Panc1 (cell line): ENCODE data around the gene SPECC1. TPM values are rescaled to one million over a fixed set of nuclear protein-coding genes. Genes with fewer than 3 reads are reported as not detected.
"Not testable (repeated sequence)": the region's sequence is repeated elsewhere in the genome, so short reads cannot be mapped to it uniquely, and the experiment has no call there.

Source experiments
- ATAC-seq: fragments of 200-7000 bp; cut with Tn5 transposase; 2 replicates; pipeline ENCODE4 v1.9.1; 2020; ENCODE audit warnings: mild to moderate bottlenecking, moderate library complexity
- Bru-seq: library from RNA; stranded (reverse); fragments of 400-500 nt; gene quantifications from one replicate; lab custom pipeline; 2021; lab: Mats Ljungman, UMichigan
- BruChase-seq, 2 experiments: library from RNA; stranded (reverse); fragments of 400-500 nt; gene quantifications; one replicate each; lab custom pipeline; 2021; lab: Mats Ljungman, UMichigan
- BruUV-seq: library from RNA; stranded (reverse); fragments of 400-500 nt; replicated peaks from 2 replicates; lab custom pipeline; 2021; lab: Mats Ljungman, UMichigan
- CTCF ChIA-PET: fragments of 300-600 bp; sonication (Branson Sonifier 250); formaldehyde crosslinking; loops from one replicate; lab custom pipeline; 2022; ENCODE audit warnings: antibody characterized with exemption; lab: Charles Lee
- POLR2A ChIA-PET: fragments of 300-600 bp; sonication (Branson Sonifier 250); formaldehyde crosslinking; loops from one replicate; lab custom pipeline; 2022; ENCODE audit warnings: antibody characterized with exemption; lab: Charles Lee
- DNase-seq: peaks from one replicate; pipeline ENCODE4 v3.0.0-alpha.2; 2010; ENCODE audit warnings: low read depth, low spot score
- H3K27ac ChIP-seq: 2 replicates; pipeline ENCODE4 v1.5.1; 2011; ENCODE audit warnings: mild to moderate bottlenecking, low read length, inconsistent platforms
- H3K27me3 ChIP-seq: fragments of 200-500 bp; sonication (Bioruptor generic); 2 replicates; pipeline ENCODE4 v1.6.0; 2014; ENCODE audit warnings: low read length, inconsistent platforms; ENCODE audit not compliant: control insufficient read depth, insufficient read depth
- H3K36me3 ChIP-seq: fragments of 200-500 bp; sonication (Bioruptor generic); 2 replicates; pipeline ENCODE4 v1.5.1; 2014; ENCODE audit warnings: inconsistent platforms, mild to moderate bottlenecking, low read length, moderate library complexity; ENCODE audit not compliant: control insufficient read depth, insufficient read depth
- H3K4me1 ChIP-seq: 2 replicates; pipeline ENCODE4 v1.5.1; 2011; ENCODE audit warnings: inconsistent platforms, mild to moderate bottlenecking, low read length, moderate library complexity; ENCODE audit not compliant: control insufficient read depth, insufficient read depth
- H3K4me3 ChIP-seq, 2 experiments: 2 replicates each; pipeline ENCODE4 v1.5.1; 2011 to 2012; ENCODE audit warnings: low read depth in 2 of 2, low read length in 2 of 2, mild to moderate bottlenecking in 2 of 2, inconsistent platforms in 1 of 2, moderate library complexity in 1 of 2
- H3K9me3 ChIP-seq: fragments of 200-500 bp; sonication (Bioruptor generic); 2 replicates; pipeline ENCODE4 v1.5.1; 2014; ENCODE audit warnings: low read depth, mild to moderate bottlenecking, inconsistent platforms, low read length, moderate library complexity; ENCODE audit not compliant: control insufficient read depth, insufficient read depth
- POLR2AphosphoS5 ChIP-seq: IDR thresholded peaks from 2 replicates; pipeline ENCODE4 v1.6.1; 2012; ENCODE audit warnings: mild to moderate bottlenecking, low read depth, low read length, moderate library complexity
- REST ChIP-seq, 2 experiments: IDR thresholded peaks; 2 replicates each; pipeline ENCODE4 v1.6.1; 2011 to 2012; ENCODE audit warnings: low read depth in 2 of 2, control low read depth in 1 of 2, low read length in 1 of 2, mild to moderate bottlenecking in 1 of 2, moderate library complexity in 1 of 2; ENCODE audit not compliant: insufficient read depth in 1 of 2
- SIN3A ChIP-seq: IDR thresholded peaks from 2 replicates; pipeline ENCODE4 v1.6.1; 2012; ENCODE audit warnings: low read depth, mild to moderate bottlenecking, low read length, moderate library complexity, borderline replicate concordance; ENCODE audit not compliant: insufficient read depth
- TCF7L2 ChIP-seq: IDR thresholded peaks from 2 replicates; pipeline ENCODE4 v1.6.1; 2011; ENCODE audit warnings: mild to moderate bottlenecking, low read depth, low read length, inconsistent platforms
- in situ Hi-C: cut with HindIII; loops from 2 replicates; pipeline ENCODE4 v1.10.0; 2016; ENCODE audit warnings: low sequenced_read_pairs, low pct_unique_long_range_greater_than_20kb
- intact Hi-C: fragments of 100-400 bp; cut with micrococcal nuclease; formaldehyde crosslinking; loops from one replicate; pipeline ENCODE4 v1.10.0; 2022; ENCODE audit not compliant: unreplicated experiment
- long read RNA-seq: library from polyadenylated mRNA; unstranded; transcript quantifications from one replicate; pipeline ENCODE4 v2.0.0, GENCODE V29; 2021; ENCODE audit not compliant: unreplicated experiment
- polyA plus RNA-seq: library from polyadenylated mRNA; unstranded; fragments of >200 nt; gene quantifications from one replicate; pipeline ENCODE4 v1.2.1, GENCODE V29; 2012; ENCODE audit warnings: missing spikeins; ENCODE audit not compliant: insufficient read length
- total RNA-seq: library from RNA; stranded (reverse); gene quantifications from one replicate; pipeline ENCODE4 v1.2.1, GENCODE V29; 2021; ENCODE audit not compliant: unreplicated experiment
- TF ChIP-seq, protein P1 (sequence below): fragments of 450-650 bp; IDR thresholded peaks from 2 replicates; pipeline ENCODE4 v1.5.1; 2017; ENCODE audit warnings: mild to moderate bottlenecking

SPECC1 gene, protein sequence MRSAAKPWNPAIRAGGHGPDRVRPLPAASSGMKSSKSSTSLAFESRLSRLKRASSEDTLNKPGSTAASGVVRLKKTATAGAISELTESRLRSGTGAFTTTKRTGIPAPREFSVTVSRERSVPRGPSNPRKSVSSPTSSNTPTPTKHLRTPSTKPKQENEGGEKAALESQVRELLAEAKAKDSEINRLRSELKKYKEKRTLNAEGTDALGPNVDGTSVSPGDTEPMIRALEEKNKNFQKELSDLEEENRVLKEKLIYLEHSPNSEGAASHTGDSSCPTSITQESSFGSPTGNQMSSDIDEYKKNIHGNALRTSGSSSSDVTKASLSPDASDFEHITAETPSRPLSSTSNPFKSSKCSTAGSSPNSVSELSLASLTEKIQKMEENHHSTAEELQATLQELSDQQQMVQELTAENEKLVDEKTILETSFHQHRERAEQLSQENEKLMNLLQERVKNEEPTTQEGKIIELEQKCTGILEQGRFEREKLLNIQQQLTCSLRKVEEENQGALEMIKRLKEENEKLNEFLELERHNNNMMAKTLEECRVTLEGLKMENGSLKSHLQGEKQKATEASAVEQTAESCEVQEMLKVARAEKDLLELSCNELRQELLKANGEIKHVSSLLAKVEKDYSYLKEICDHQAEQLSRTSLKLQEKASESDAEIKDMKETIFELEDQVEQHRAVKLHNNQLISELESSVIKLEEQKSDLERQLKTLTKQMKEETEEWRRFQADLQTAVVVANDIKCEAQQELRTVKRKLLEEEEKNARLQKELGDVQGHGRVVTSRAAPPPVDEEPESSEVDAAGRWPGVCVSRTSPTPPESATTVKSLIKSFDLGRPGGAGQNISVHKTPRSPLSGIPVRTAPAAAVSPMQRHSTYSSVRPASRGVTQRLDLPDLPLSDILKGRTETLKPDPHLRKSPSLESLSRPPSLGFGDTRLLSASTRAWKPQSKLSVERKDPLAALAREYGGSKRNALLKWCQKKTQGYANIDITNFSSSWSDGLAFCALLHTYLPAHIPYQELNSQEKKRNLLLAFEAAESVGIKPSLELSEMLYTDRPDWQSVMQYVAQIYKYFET
- total RNA-seq (80.8 TPM), Bru-seq, nascent RNA (percentile 84 among the genes with signal in this experiment), BruChase-seq, experiment 1, labeled RNA remaining after a 2-hour chase (percentile 78 among the genes with signal in this experiment), BruChase-seq, experiment 2, labeled RNA remaining after a 6-hour chase (percentile 83 among the genes with signal in this experiment)
- 35.0 TPM for polyA plus RNA-seq
- long read RNA-seq, full-length matches to known transcripts = 9 of 49 reads
- long read RNA-seq, partial matches to known transcripts = 19 of 49 reads
- long read RNA-seq, other reads (novel, unspliced or antisense) = 21 of 49 reads

DNA sequence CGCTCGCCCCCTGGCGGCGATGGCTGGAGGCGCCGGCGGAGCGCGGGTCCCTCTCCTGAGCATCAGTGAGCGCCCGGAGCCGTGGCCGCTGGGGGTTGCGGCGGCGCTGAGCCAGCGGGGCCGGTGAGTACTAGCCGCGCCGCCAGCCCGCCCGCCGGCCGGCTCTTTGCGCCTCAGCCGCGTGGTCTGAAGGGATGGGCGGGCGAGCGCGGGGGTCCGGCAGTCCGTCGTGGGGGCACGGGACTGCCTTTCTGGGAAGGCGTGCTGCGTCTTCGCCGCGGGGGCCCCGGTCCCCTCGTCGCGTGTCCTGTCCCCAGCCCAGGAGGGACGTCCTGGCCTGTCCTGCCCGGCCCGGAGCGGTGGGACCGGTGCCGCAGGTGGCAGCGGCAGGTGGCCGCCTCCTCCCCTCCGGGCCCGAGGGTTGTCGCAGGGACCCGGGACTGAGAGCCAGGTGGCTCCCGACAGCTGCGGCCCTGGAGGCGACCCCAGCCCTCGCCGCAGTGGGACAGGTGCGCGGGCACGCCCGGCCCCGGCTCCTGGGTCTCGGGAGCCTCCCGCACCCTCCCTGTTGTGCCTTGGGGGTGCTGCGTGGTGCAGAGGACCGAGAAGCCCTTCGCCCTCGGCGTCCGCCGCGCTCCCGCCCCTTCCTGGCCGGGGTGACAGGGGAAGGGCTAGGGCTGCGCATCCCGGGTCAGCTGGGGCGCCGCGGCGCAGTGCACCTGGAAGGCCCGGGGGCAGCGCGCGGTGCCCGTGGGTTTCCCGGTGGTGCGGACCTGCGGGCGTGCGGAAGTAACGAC, at the start of gene SPECC1:
Gene SPECC1, plus strand, starts transcription at position 58 of the 797 bp plus-strand sequence. CDS start 87,293 bp downstream, outside the sequence.
- no peaks in the 10 kb centered on the region for H3K36me3 ChIP-seq
- POLR2A ChIA-PET = no interaction called here
- BruUV-seq = no TSS peak
- 0 out of 2 replicates have a peak, but pooled peaks cover 7% of the 10 kb centered on the region for H3K9me3 ChIP-seq
- TF ChIP-seq, protein P1, sequence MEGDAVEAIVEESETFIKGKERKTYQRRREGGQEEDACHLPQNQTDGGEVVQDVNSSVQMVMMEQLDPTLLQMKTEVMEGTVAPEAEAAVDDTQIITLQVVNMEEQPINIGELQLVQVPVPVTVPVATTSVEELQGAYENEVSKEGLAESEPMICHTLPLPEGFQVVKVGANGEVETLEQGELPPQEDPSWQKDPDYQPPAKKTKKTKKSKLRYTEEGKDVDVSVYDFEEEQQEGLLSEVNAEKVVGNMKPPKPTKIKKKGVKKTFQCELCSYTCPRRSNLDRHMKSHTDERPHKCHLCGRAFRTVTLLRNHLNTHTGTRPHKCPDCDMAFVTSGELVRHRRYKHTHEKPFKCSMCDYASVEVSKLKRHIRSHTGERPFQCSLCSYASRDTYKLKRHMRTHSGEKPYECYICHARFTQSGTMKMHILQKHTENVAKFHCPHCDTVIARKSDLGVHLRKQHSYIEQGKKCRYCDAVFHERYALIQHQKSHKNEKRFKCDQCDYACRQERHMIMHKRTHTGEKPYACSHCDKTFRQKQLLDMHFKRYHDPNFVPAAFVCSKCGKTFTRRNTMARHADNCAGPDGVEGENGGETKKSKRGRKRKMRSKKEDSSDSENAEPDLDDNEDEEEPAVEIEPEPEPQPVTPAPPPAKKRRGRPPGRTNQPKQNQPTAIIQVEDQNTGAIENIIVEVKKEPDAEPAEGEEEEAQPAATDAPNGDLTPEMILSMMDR = peak; percentile 99
- TF ChIP-seq POLR2AphosphoS5 (peak; percentile 48; the same call in 1 of the 2 replicates), TCF7L2 (no peak), REST (IDR thresholded peaks at IDR 0.05; ENCODE audit: insufficient read depth in 1 of 2, low read depth in 2 of 2, low read length in 1 of 2) (0 out of 4 replicates have a peak, but pooled peaks of 1 of the 2 experiments have one; percentile 8), SIN3A (peak; percentile 5; the same call in 1 of the 2 replicates)
- intact Hi-C loops = loop anchor here (5.0 kb wide), 1 partner anchor 83 kb away; no protein-coding TSS in a partner anchor
- H3K4me3 ChIP-seq = peak within 1 kb of the TSS; percentile 70 to 87
- ATAC-seq (peak; percentile 90), DNase-seq (peak; percentile 48)
- CTCF ChIA-PET = interaction anchor here (0.6 kb wide), 3 partner anchors 9 to 69 kb away, joined by 3 to 6 read pairs (median 4); no protein-coding TSS in a partner anchor
- in situ Hi-C loops = no loop called here
- no peaks in the 10 kb centered on the region for H3K27me3 ChIP-seq
- H3K4me1 ChIP-seq = no peaks in the 10 kb centered on the region; the same call in 1 of the 2 replicates
- H3K27ac ChIP-seq = peak within 1 kb of the TSS; percentile 96

DNA sequence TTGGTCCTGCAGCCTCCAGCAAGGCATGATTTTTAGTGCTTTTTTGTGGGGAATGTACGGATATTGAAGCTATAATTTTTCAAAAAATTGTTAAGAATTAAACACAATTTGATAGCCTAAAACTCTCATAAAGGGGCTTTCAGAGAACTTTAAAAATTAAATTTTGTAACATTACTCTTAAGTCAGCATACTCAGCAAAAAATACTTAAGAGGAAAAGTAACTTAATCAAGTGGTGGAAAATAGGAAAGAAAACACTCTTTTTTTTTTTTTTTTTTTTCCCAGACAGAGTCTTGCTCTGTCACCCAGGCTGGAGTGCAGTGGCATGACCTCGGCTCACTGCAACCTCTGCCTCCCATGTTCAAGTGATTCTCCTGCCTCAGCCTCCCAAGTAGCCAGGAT, 46.2 kb upstream of the SPECC1 start:
- in situ Hi-C loops, H3K9me3 ChIP-seq, H3K27me3 ChIP-seq, intact Hi-C loops, DNase-seq, BruUV-seq, POLR2A ChIA-PET, H3K4me3 ChIP-seq, ATAC-seq, CTCF ChIA-PET, H3K27ac ChIP-seq, H3K4me1 ChIP-seq: not testable (repeated sequence)
- H3K36me3 ChIP-seq = peaks cover 23% of the 10 kb centered on the region
